HepG2 (cell line): ENCODE data around the gene CLPTM1. TPM values are rescaled to one million over a fixed set of nuclear protein-coding genes. Genes with fewer than 3 reads are reported as not detected.

Source experiments
- ATAC-seq: fragments of 200-7000 bp; cut with Tn5 transposase; 3 replicates; pipeline ENCODE4 v1.9.1; 2020; ENCODE audit warnings: mild to moderate bottlenecking, moderate library complexity
- BruUV-seq: library from RNA; stranded (reverse); fragments of 400-500 nt; replicated peaks from 2 replicates; lab custom pipeline; 2021; lab: Mats Ljungman, UMichigan
- CTCF ChIA-PET: fragments of 300-600 bp; formaldehyde crosslinking; extraction: SDS; loops from one replicate; lab custom pipeline; 2021; ENCODE audit warnings: low total read pairs, inconsistent platforms, low intra/inter-chr PET ratio; lab: Yijun Ruan, JAX
- POLR2A ChIA-PET: fragments of 350-600 bp; sonication (Branson Sonifier 250); formaldehyde crosslinking; loops from one replicate; lab custom pipeline; 2020; ENCODE audit warnings: antibody characterized with exemption, inconsistent platforms; lab: Yijun Ruan, JAX
- DNase-seq: peaks from one replicate; pipeline ENCODE4 v3.0.0-alpha.2; 2015; ENCODE audit warnings: low spot score
- FAIRE-seq: peaks from 3 replicates; lab custom pipeline; 2011; peaks lifted over from hg19 to GRCh38; lab: Jason Lieb, UNC
- H2AFZ ChIP-seq: one replicate; pipeline ENCODE4 v1.6.1; 2011; ENCODE audit warnings: low read length, inconsistent platforms
- H3K27ac ChIP-seq: fragments of 300-600 bp; 3 replicates; pipeline ENCODE4 v1.8.0; 2011; ENCODE audit warnings: mixed run types, mild to moderate bottlenecking, mixed read lengths, low read length, inconsistent platforms; ENCODE audit not compliant: insufficient read depth; ENCODE audit errors: extremely low read length
- H3K27me3 ChIP-seq, 2 experiments: fragments of 200-600 bp in 1 of 2; 2 replicates in 1 of 2; 3 replicates in 1 of 2; pipeline versions ENCODE4 v1.6.0 to v1.8.0; 2011; ENCODE audit warnings: low read length in 2 of 2, mild to moderate bottlenecking in 2 of 2, moderate library complexity in 2 of 2, inconsistent platforms in 1 of 2; ENCODE audit not compliant: insufficient read depth in 2 of 2, control insufficient read depth in 1 of 2
- H3K36me3 ChIP-seq, 2 experiments: fragments of 200-600 bp in 1 of 2; replicated peaks in 1 of 2; 2 replicates in 1 of 2; 3 replicates in 1 of 2; pipeline versions ENCODE4 v1.5.1 to v1.8.0; 2011; ENCODE audit warnings: low read length in 2 of 2, inconsistent platforms in 1 of 2; ENCODE audit not compliant: insufficient read depth in 2 of 2, control insufficient read depth in 1 of 2
- H3K4me1 ChIP-seq: 2 replicates; pipeline ENCODE4 v1.5.1; 2012; ENCODE audit warnings: low read length, inconsistent platforms; ENCODE audit not compliant: insufficient read depth
- H3K4me2 ChIP-seq: 2 replicates; pipeline ENCODE4 v1.6.0; 2011; ENCODE audit warnings: low read depth, low read length, inconsistent platforms
- H3K4me3 ChIP-seq, 3 experiments: fragments of 200-600 bp in 1 of 3; sonication (generic), shearing (Covaris generic) in 1 of 3; replicated peaks in 1 of 3; 2 replicates each; pipeline ENCODE4 v1.5.1; 2011 to 2016; ENCODE audit warnings: low read length in 3 of 3, inconsistent platforms in 2 of 3, low read depth in 2 of 3, mild to moderate bottlenecking in 2 of 3, control low read depth in 1 of 3, mixed read lengths in 1 of 3; ENCODE audit not compliant: insufficient read depth in 1 of 3
- H3K79me2 ChIP-seq: one replicate; pipeline ENCODE4 v1.6.1; 2011; ENCODE audit warnings: low read length, inconsistent platforms; ENCODE audit not compliant: insufficient read depth
- H3K9ac ChIP-seq: 2 replicates; pipeline ENCODE4 v1.6.0; 2011; ENCODE audit warnings: mild to moderate bottlenecking, low read depth, low read length, inconsistent platforms; ENCODE audit not compliant: insufficient read depth
- H3K9me3 ChIP-seq: 2 replicates; pipeline ENCODE4 v1.5.1; 2012; ENCODE audit warnings: mild to moderate bottlenecking, low read length
- H4K20me1 ChIP-seq: 2 replicates; pipeline ENCODE4 v1.6.0; 2011; ENCODE audit warnings: inconsistent platforms, mild to moderate bottlenecking, low read length, moderate library complexity; ENCODE audit not compliant: insufficient read depth
- ATF7 ChIP-seq, 2 experiments: fragments of 450-650 bp in 1 of 2; sonication (generic) in 1 of 2; formaldehyde crosslinking in 1 of 2; IDR thresholded peaks; 2 replicates each; pipeline versions ENCODE4 v1.4.0 to v1.6.1; 2016 to 2020; ENCODE audit warnings: antibody characterized with exemption in 1 of 2, mild to moderate bottlenecking in 1 of 2, missing genetic modification reagents in 1 of 2
- ATRX ChIP-seq: sonication (generic); formaldehyde crosslinking; IDR thresholded peaks from 2 replicates; pipeline ENCODE4 v1.4.0; 2020; ENCODE audit warnings: missing genetic modification reagents, borderline replicate concordance
- E2F1 ChIP-seq: sonication (generic); formaldehyde crosslinking; IDR thresholded peaks from 2 replicates; pipeline ENCODE4 v1.5.0; 2020; ENCODE audit warnings: missing genetic modification reagents
- RORA ChIP-seq: sonication (generic); formaldehyde crosslinking; IDR thresholded peaks from 2 replicates; pipeline ENCODE4 v1.5.0; 2020; ENCODE audit warnings: mild to moderate bottlenecking, missing genetic modification reagents, moderate library complexity
- ZBTB38 ChIP-seq: sonication (generic); formaldehyde crosslinking; IDR thresholded peaks from 2 replicates; pipeline ENCODE4 v1.5.1; 2020; ENCODE audit warnings: mild to moderate bottlenecking, missing genetic modification reagents
- ZNF276 ChIP-seq: sonication (generic); formaldehyde crosslinking; IDR thresholded peaks from 2 replicates; pipeline ENCODE4 v1.4.0; 2020; ENCODE audit warnings: mild to moderate bottlenecking, low read depth, missing genetic modification reagents
- ZNF530 ChIP-seq: sonication (generic); formaldehyde crosslinking; IDR thresholded peaks from 2 replicates; pipeline ENCODE4 v1.5.0; 2020; ENCODE audit warnings: low read depth, mild to moderate bottlenecking, missing genetic modification reagents
- ZNF589 ChIP-seq: sonication (generic); formaldehyde crosslinking; conservative IDR thresholded peaks from 2 replicates; pipeline ENCODE4 v1.8.0; 2022; ENCODE audit warnings: mild to moderate bottlenecking, moderate library complexity, missing genetic modification reagents
- ZNF746 ChIP-seq: sonication (generic); formaldehyde crosslinking; IDR thresholded peaks from 2 replicates; pipeline ENCODE4 v1.8.0; 2022; ENCODE audit warnings: mild to moderate bottlenecking, missing genetic modification reagents
- WGBS: methylation state at CpG from one replicate; pipeline ENCODE4 v1.1.6; 2017; ENCODE audit warnings: low lambda C conversion rate; 5-methylcytosine and 5-hydroxymethylcytosine counted together
- in situ Hi-C: cut with HindIII; loops from 2 replicates; pipeline ENCODE4 v1.10.0; 2017; ENCODE audit warnings: low pct_unique_long_range_greater_than_20kb; ENCODE audit not compliant: extremely low pct_ligation_motif_present
- intact Hi-C: fragments of 100-400 bp; cut with micrococcal nuclease; formaldehyde crosslinking; loops from one replicate; pipeline ENCODE4 v1.10.0; 2022; ENCODE audit not compliant: unreplicated experiment
- polyA plus RNA-seq, 8 experiments: library from polyadenylated mRNA; depleted of rRNA in 3 of 8; stranded (reverse) in 7 of 8; unstranded in 1 of 8; fragments of >200 nt; fragmentation: Illumina TruSeq in 4 of 8; extraction: Trizol in 4 of 8; gene quantifications; 2 replicates each; pipeline versions ENCODE4 v1.2.1 to v1.2.3, GENCODE V29; 2011 to 2016; ENCODE audit warnings: low read depth in 4 of 8, missing spikeins in 1 of 8, mixed read lengths in 1 of 8; ENCODE audit not compliant: insufficient read depth in 1 of 8
- total RNA-seq, 5 experiments: library from RNA; depleted of rRNA; stranded (reverse); fragments of >200 nt; fragmentation: Illumina TruSeq; extraction: Trizol; gene quantifications; 2 replicates each; pipeline ENCODE4 v1.2.3, GENCODE V29; 2016; ENCODE audit warnings: low read depth in 1 of 5
- TF ChIP-seq, protein P1 (sequence below): sonication (generic); formaldehyde crosslinking; IDR thresholded peaks from 2 replicates; pipeline ENCODE4 v1.5.1; 2020; ENCODE audit warnings: mild to moderate bottlenecking, missing genetic modification reagents, moderate library complexity
- TF ChIP-seq, protein P2 (sequence below): sonication (generic); formaldehyde crosslinking; IDR thresholded peaks from 2 replicates; pipeline ENCODE4 v1.4.0; 2020; ENCODE audit warnings: missing genetic modification reagents, borderline replicate concordance

Gene CLPTM1
- total and polyA plus RNA-seq, 2 of the 13 experiments (the other 11 are each of a cell fraction or from before 2014, with no cell fraction given) = 34.9 to 42.8 TPM

GRCh38 chr19:44972802-44973201 lies 17.6 kb downstream of the CLPTM1 start (continued):
- no peak for TF ChIP-seq ZNF530 (CRISPR knock-in tag)
- no peak for TF ChIP-seq ZNF276 (CRISPR knock-in tag)

GRCh38 chr19:44973982-44974735 lies 19.0 kb downstream of the CLPTM1 start:
- Histone ChIP-seq H3K9ac (no peak overlapping the region), H3K27me3 (no peaks in the 10 kb centered on the region), H2AFZ (no peak overlapping the region), H4K20me1 (no peaks in the 10 kb centered on the region), H3K4me1 (peaks cover 18% of the 10 kb centered on the region), H3K9me3 (no peaks in the 10 kb centered on the region), H3K36me3 (peaks cover 37 to 61% of the 10 kb centered on the region in 2 experiments), H3K27ac (peak overlapping the region; percentile 44), H3K79me2 (no peaks in the 10 kb centered on the region), H3K4me2 (no peak overlapping the region), H3K4me3 (no peak overlapping the region)
- FAIRE-seq = no peak
- WGBS = 96% methylated on average over 20 of the region's 21 CpGs
- CTCF ChIA-PET = no interaction called here
- ATAC-seq = peak; percentile 45
- BruUV-seq = no TSS peak
- in situ Hi-C loops = no loop called here
- POLR2A ChIA-PET = interaction anchor here (1.2 kb wide), 1 partner anchor 68 kb away, joined by 3 read pairs; the partner anchor contains the start of gene APOE
- intact Hi-C loops = no loop called here
- no peak for DNase-seq
- TF ChIP-seq, protein P1, sequence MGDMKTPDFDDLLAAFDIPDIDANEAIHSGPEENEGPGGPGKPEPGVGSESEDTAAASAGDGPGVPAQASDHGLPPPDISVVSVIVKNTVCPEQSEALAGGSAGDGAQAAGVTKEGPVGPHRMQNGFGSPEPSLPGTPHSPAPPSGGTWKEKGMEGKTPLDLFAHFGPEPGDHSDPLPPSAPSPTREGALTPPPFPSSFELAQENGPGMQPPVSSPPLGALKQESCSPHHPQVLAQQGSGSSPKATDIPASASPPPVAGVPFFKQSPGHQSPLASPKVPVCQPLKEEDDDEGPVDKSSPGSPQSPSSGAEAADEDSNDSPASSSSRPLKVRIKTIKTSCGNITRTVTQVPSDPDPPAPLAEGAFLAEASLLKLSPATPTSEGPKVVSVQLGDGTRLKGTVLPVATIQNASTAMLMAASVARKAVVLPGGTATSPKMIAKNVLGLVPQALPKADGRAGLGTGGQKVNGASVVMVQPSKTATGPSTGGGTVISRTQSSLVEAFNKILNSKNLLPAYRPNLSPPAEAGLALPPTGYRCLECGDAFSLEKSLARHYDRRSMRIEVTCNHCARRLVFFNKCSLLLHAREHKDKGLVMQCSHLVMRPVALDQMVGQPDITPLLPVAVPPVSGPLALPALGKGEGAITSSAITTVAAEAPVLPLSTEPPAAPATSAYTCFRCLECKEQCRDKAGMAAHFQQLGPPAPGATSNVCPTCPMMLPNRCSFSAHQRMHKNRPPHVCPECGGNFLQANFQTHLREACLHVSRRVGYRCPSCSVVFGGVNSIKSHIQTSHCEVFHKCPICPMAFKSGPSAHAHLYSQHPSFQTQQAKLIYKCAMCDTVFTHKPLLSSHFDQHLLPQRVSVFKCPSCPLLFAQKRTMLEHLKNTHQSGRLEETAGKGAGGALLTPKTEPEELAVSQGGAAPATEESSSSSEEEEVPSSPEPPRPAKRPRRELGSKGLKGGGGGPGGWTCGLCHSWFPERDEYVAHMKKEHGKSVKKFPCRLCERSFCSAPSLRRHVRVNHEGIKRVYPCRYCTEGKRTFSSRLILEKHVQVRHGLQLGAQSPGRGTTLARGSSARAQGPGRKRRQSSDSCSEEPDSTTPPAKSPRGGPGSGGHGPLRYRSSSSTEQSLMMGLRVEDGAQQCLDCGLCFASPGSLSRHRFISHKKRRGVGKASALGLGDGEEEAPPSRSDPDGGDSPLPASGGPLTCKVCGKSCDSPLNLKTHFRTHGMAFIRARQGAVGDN (CRISPR knock-in tag) = peak; percentile 60
- TF ChIP-seq ZBTB38 (CRISPR knock-in tag) = peak; percentile 67; the same call in 1 of the 2 replicates
- TF ChIP-seq E2F1 (CRISPR knock-in tag) = no peak
- TF ChIP-seq, protein P2, sequence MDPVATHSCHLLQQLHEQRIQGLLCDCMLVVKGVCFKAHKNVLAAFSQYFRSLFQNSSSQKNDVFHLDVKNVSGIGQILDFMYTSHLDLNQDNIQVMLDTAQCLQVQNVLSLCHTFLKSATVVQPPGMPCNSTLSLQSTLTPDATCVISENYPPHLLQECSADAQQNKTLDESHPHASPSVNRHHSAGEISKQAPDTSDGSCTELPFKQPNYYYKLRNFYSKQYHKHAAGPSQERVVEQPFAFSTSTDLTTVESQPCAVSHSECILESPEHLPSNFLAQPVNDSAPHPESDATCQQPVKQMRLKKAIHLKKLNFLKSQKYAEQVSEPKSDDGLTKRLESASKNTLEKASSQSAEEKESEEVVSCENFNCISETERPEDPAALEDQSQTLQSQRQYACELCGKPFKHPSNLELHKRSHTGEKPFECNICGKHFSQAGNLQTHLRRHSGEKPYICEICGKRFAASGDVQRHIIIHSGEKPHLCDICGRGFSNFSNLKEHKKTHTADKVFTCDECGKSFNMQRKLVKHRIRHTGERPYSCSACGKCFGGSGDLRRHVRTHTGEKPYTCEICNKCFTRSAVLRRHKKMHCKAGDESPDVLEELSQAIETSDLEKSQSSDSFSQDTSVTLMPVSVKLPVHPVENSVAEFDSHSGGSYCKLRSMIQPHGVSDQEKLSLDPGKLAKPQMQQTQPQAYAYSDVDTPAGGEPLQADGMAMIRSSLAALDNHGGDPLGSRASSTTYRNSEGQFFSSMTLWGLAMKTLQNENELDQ = no peak
- no peak for TF ChIP-seq RORA (CRISPR knock-in tag)
- no peak for TF ChIP-seq ZNF589
- no peak for TF ChIP-seq ZNF746 (CRISPR knock-in tag)
- TF ChIP-seq ATF7 (IDR thresholded peaks at IDR 0.05) = no peak
- TF ChIP-seq ATF7 (CRISPR knock-in tag; IDR thresholded peaks at IDR 0.05) = no peak
- no peak for TF ChIP-seq ATRX (CRISPR knock-in tag)
